ENCODE results near the gene RXRB.

RXRB gene

GRCh38 chr6:33183071-33183683, 17.3 kb downstream of the RXRB start:
- H3K27me3 ChIP-seq (ENCODE audit: low read depth, low read length) = no peaks in the 10 kb centered on the region
- no peaks in the 10 kb centered on the region for H3K4me1 ChIP-seq (ENCODE audit: control insufficient read depth in 1 of 2, insufficient read depth in 2 of 2, low read length in 2 of 2)
- H3K36me3 ChIP-seq (ENCODE audit: control insufficient read depth in 1 of 2, insufficient read depth in 2 of 2, low read length in 2 of 2) = no peaks in the 10 kb centered on the region
- H3K9me3 ChIP-seq (ENCODE audit: control insufficient read depth in 1 of 2, low read length in 2 of 2) = no peaks in the 10 kb centered on the region
- H3K27ac ChIP-seq (ENCODE audit: low read length) = no peak overlapping the region
- H3K4me3 ChIP-seq (ENCODE audit: low read depth in 1 of 2, low read length in 2 of 2) = no peak overlapping the region

- no peak overlapping the region for H3K4me3 ChIP-seq (ENCODE audit: low read depth in 1 of 2, low read length in 2 of 2)
- H3K27ac ChIP-seq (ENCODE audit: low read length) = no peak overlapping the region
- H3K4me1 ChIP-seq (ENCODE audit: control insufficient read depth in 1 of 2, insufficient read depth in 2 of 2, low read length in 2 of 2) = no peaks in the 10 kb centered on the region
- no peaks in the 10 kb centered on the region for H3K27me3 ChIP-seq (ENCODE audit: low read depth, low read length)
- no peaks in the 10 kb centered on the region for H3K9me3 ChIP-seq (ENCODE audit: control insufficient read depth in 1 of 2, low read length in 2 of 2)
- H3K36me3 ChIP-seq (ENCODE audit: control insufficient read depth in 1 of 2, insufficient read depth in 2 of 2, low read length in 2 of 2) = no peaks in the 10 kb centered on the region
Observed at GRCh38 chr6:33181141-33181540, 19.3 kb downstream of the RXRB start.

GRCh38 chr6:33178755-33179475, 21.6 kb downstream of the RXRB start:
- Histone ChIP-seq H3K36me3 (ENCODE audit: control insufficient read depth in 1 of 2, insufficient read depth in 2 of 2, low read length in 2 of 2) (no peaks in the 10 kb centered on the region), H3K9me3 (ENCODE audit: control insufficient read depth in 1 of 2, low read length in 2 of 2) (no peaks in the 10 kb centered on the region), H3K27me3 (ENCODE audit: low read depth, low read length) (no peaks in the 10 kb centered on the region)

GRCh38 chr6:33177552-33178446, 22.7 kb downstream of the RXRB start:
- no peaks in the 10 kb centered on the region for H3K36me3 ChIP-seq (ENCODE audit: control insufficient read depth in 1 of 2, insufficient read depth in 2 of 2, low read length in 2 of 2)
- H3K27ac ChIP-seq (ENCODE audit: low read length) = no peak overlapping the region
- H3K4me3 ChIP-seq (ENCODE audit: low read depth in 1 of 2, low read length in 2 of 2) = no peak overlapping the region
- no peaks in the 10 kb centered on the region for H3K4me1 ChIP-seq (ENCODE audit: control insufficient read depth in 1 of 2, insufficient read depth in 2 of 2, low read length in 2 of 2)
- no peaks in the 10 kb centered on the region for H3K27me3 ChIP-seq (ENCODE audit: low read depth, low read length)
- no peaks in the 10 kb centered on the region for H3K9me3 ChIP-seq (ENCODE audit: control insufficient read depth in 1 of 2, low read length in 2 of 2)

More at GRCh38 chr6:33178755-33179475, 21.6 kb downstream of the RXRB start:
- Histone ChIP-seq H3K4me3 (ENCODE audit: low read depth in 1 of 2, low read length in 2 of 2) (no peak overlapping the region), H3K27ac (ENCODE audit: low read length) (no peak overlapping the region), H3K4me1 (ENCODE audit: control insufficient read depth in 1 of 2, insufficient read depth in 2 of 2, low read length in 2 of 2) (no peaks in the 10 kb centered on the region)

GRCh38 chr6:33176906-33177305, 23.6 kb downstream of the RXRB start:
- Histone ChIP-seq H3K4me3 (ENCODE audit: low read depth in 1 of 2, low read length in 2 of 2) (no peak overlapping the region), H3K4me1 (ENCODE audit: control insufficient read depth in 1 of 2, insufficient read depth in 2 of 2, low read length in 2 of 2) (no peaks in the 10 kb centered on the region), H3K36me3 (ENCODE audit: control insufficient read depth in 1 of 2, insufficient read depth in 2 of 2, low read length in 2 of 2) (no peaks in the 10 kb centered on the region), H3K27ac (ENCODE audit: low read length) (no peak overlapping the region), H3K9me3 (ENCODE audit: control insufficient read depth in 1 of 2, low read length in 2 of 2) (no peaks in the 10 kb centered on the region), H3K27me3 (ENCODE audit: low read depth, low read length) (no peaks in the 10 kb centered on the region)

GRCh38 chr6:33175436-33176069, 24.9 kb downstream of the RXRB start:
- H3K4me1 ChIP-seq (ENCODE audit: control insufficient read depth in 1 of 2, insufficient read depth in 2 of 2, low read length in 2 of 2) = no peaks in the 10 kb centered on the region
- no peak overlapping the region for H3K4me3 ChIP-seq (ENCODE audit: low read depth in 1 of 2, low read length in 2 of 2)
- H3K36me3 ChIP-seq (ENCODE audit: control insufficient read depth in 1 of 2, insufficient read depth in 2 of 2, low read length in 2 of 2) = no peaks in the 10 kb centered on the region
- H3K9me3 ChIP-seq (ENCODE audit: control insufficient read depth in 1 of 2, low read length in 2 of 2) = no peaks in the 10 kb centered on the region
- H3K27ac ChIP-seq (ENCODE audit: low read length) = no peak overlapping the region
- H3K27me3 ChIP-seq (ENCODE audit: low read depth, low read length) = no peaks in the 10 kb centered on the region

GRCh38 chr6:33174784-33175183, 25.7 kb downstream of the RXRB start:
- no peak overlapping the region for H3K27ac ChIP-seq (ENCODE audit: low read length)
- no peaks in the 10 kb centered on the region for H3K27me3 ChIP-seq (ENCODE audit: low read depth, low read length)
- H3K4me3 ChIP-seq (ENCODE audit: low read depth in 1 of 2, low read length in 2 of 2) = no peak overlapping the region
- no peaks in the 10 kb centered on the region for H3K36me3 ChIP-seq (ENCODE audit: control insufficient read depth in 1 of 2, insufficient read depth in 2 of 2, low read length in 2 of 2)
- no peaks in the 10 kb centered on the region for H3K4me1 ChIP-seq (ENCODE audit: control insufficient read depth in 1 of 2, insufficient read depth in 2 of 2, low read length in 2 of 2)
- no peaks in the 10 kb centered on the region for H3K9me3 ChIP-seq (ENCODE audit: control insufficient read depth in 1 of 2, low read length in 2 of 2)

GRCh38 chr6:33173535-33174180, 26.8 kb downstream of the RXRB start:
- Histone ChIP-seq H3K36me3 (ENCODE audit: control insufficient read depth in 1 of 2, insufficient read depth in 2 of 2, low read length in 2 of 2) (no peaks in the 10 kb centered on the region), H3K9me3 (ENCODE audit: control insufficient read depth in 1 of 2, low read length in 2 of 2) (no peaks in the 10 kb centered on the region), H3K4me1 (ENCODE audit: control insufficient read depth in 1 of 2, insufficient read depth in 2 of 2, low read length in 2 of 2) (no peaks in the 10 kb centered on the region), H3K27me3 (ENCODE audit: low read depth, low read length) (no peaks in the 10 kb centered on the region), H3K4me3 (ENCODE audit: low read depth in 1 of 2, low read length in 2 of 2) (no peak overlapping the region), H3K27ac (ENCODE audit: low read length) (no peak overlapping the region)

GRCh38 chr6:33172688-33173534, 27.6 kb downstream of the RXRB start:
- H3K9me3 ChIP-seq (ENCODE audit: control insufficient read depth in 1 of 2, low read length in 2 of 2) = no peaks in the 10 kb centered on the region
- H3K4me3 ChIP-seq (ENCODE audit: low read depth in 1 of 2, low read length in 2 of 2) = no peak overlapping the region
- no peaks in the 10 kb centered on the region for H3K36me3 ChIP-seq (ENCODE audit: control insufficient read depth in 1 of 2, insufficient read depth in 2 of 2, low read length in 2 of 2)
- H3K27me3 ChIP-seq (ENCODE audit: low read depth, low read length) = no peaks in the 10 kb centered on the region
- no peaks in the 10 kb centered on the region for H3K4me1 ChIP-seq (ENCODE audit: control insufficient read depth in 1 of 2, insufficient read depth in 2 of 2, low read length in 2 of 2)
- no peak overlapping the region for H3K27ac ChIP-seq (ENCODE audit: low read length)

Data from muscle layer of duodenum (tissue), 2 donors.